Measurements from ENCODE around the gene SEMA3B.

SEMA3B gene

GRCh38 chr3:50321336-50322114 lies 52.6 kb downstream of the SEMA3B start (continued):
- TF ChIP-seq, protein P1, sequence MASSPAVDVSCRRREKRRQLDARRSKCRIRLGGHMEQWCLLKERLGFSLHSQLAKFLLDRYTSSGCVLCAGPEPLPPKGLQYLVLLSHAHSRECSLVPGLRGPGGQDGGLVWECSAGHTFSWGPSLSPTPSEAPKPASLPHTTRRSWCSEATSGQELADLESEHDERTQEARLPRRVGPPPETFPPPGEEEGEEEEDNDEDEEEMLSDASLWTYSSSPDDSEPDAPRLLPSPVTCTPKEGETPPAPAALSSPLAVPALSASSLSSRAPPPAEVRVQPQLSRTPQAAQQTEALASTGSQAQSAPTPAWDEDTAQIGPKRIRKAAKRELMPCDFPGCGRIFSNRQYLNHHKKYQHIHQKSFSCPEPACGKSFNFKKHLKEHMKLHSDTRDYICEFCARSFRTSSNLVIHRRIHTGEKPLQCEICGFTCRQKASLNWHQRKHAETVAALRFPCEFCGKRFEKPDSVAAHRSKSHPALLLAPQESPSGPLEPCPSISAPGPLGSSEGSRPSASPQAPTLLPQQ (tag by site-specific recombination; IDR thresholded peaks at IDR 0.05) = peak; percentile 100
- TF ChIP-seq ZNF341 (tag by site-specific recombination; IDR thresholded peaks at IDR 0.05; ENCODE audit: low read depth) (no peak), KLF9 (tag by site-specific recombination; IDR thresholded peaks at IDR 0.05; ENCODE audit: low read depth) (peak; percentile 67), ZNF155 (tag by site-specific recombination; IDR thresholded peaks at IDR 0.05) (no peak), ZNF768 (tag by site-specific recombination; IDR thresholded peaks at IDR 0.05) (no peak), ZNF548 (tag by site-specific recombination; IDR thresholded peaks at IDR 0.05) (no peak), ZNF639 (tag by site-specific recombination; IDR thresholded peaks at IDR 0.05) (peak; percentile 68; the same call in 1 of the 2 replicates), ZBTB21 (tag by site-specific recombination; IDR thresholded peaks at IDR 0.05) (no peak), ZNF174 (tag by site-specific recombination; IDR thresholded peaks at IDR 0.05) (no peak), ZNF558 (tag by site-specific recombination; IDR thresholded peaks at IDR 0.05) (no peak), ZNF624 (tag by site-specific recombination; IDR thresholded peaks at IDR 0.05) (no peak), RBAK (tag by site-specific recombination; IDR thresholded peaks at IDR 0.05) (no peak), ZNF521 (tag by site-specific recombination; IDR thresholded peaks at IDR 0.05) (no peak), ZNF121 (tag by site-specific recombination; IDR thresholded peaks at IDR 0.05) (no peak), GLIS2 (tag by site-specific recombination; IDR thresholded peaks at IDR 0.05) (peak; percentile 67), ZNF518A (tag by site-specific recombination; conservative IDR thresholded peaks at IDR 0.05; ENCODE audit: low read depth) (no peak), ZNF626 (tag by site-specific recombination; IDR thresholded peaks at IDR 0.05) (no peak), YY1 (tag by site-specific recombination; IDR thresholded peaks at IDR 0.05) (no peak), ZNF670 (tag by site-specific recombination; IDR thresholded peaks at IDR 0.05; ENCODE audit: low read depth) (no peak), ZBTB20 (tag by site-specific recombination; IDR thresholded peaks at IDR 0.05) (peak; percentile 34; the same call in 1 of the 2 replicates), GLI4 (tag by site-specific recombination; IDR thresholded peaks at IDR 0.05) (no peak), SALL2 (tag by site-specific recombination; IDR thresholded peaks at IDR 0.05; ENCODE audit: borderline replicate concordance) (no peak), ZEB2 (tag by site-specific recombination; IDR thresholded peaks at IDR 0.05) (peak; percentile 53; the same call in 1 of the 2 replicates), ZSCAN5A (tag by site-specific recombination; IDR thresholded peaks at IDR 0.05) (no peak)
- TF ChIP-seq, protein P2, sequence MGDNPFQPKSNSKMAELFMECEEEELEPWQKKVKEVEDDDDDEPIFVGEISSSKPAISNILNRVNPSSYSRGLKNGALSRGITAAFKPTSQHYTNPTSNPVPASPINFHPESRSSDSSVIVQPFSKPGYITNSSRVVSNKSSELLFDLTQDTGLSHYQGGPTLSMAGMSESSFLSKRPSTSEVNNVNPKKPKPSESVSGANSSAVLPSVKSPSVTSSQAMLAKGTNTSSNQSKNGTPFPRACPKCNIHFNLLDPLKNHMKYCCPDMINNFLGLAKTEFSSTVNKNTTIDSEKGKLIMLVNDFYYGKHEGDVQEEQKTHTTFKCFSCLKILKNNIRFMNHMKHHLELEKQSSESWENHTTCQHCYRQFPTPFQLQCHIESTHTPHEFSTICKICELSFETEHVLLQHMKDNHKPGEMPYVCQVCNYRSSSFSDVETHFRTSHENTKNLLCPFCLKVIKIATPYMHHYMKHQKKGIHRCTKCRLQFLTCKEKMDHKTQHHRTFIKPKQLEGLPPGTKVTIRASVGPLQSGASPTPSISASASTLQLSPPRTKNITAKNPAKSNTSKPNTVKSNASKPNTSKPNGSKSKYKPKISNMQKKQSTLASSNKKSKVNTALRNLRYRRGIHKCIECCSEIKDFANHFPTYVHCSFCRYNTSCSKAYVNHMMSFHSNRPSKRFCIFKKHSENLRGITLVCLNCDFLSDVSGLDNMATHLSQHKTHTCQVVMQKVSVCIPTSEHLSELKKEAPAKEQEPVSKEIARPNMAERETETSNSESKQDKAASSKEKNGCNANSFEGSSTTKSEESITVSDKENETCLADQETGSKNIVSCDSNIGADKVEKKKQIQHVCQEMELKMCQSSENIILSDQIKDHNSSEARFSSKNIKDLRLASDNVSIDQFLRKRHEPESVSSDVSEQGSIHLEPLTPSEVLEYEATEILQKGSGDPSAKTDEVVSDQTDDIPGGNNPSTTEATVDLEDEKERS (tag by site-specific recombination; IDR thresholded peaks at IDR 0.05) = no peak
- TF ChIP-seq, protein P3, sequence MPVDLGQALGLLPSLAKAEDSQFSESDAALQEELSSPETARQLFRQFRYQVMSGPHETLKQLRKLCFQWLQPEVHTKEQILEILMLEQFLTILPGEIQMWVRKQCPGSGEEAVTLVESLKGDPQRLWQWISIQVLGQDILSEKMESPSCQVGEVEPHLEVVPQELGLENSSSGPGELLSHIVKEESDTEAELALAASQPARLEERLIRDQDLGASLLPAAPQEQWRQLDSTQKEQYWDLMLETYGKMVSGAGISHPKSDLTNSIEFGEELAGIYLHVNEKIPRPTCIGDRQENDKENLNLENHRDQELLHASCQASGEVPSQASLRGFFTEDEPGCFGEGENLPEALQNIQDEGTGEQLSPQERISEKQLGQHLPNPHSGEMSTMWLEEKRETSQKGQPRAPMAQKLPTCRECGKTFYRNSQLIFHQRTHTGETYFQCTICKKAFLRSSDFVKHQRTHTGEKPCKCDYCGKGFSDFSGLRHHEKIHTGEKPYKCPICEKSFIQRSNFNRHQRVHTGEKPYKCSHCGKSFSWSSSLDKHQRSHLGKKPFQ (tag by site-specific recombination; IDR thresholded peaks at IDR 0.05) = no peak
